ENCODE measurements around the gene CCDC78.
"Not testable (repeated sequence)": the region's sequence is repeated elsewhere in the genome, so short reads cannot be mapped to it uniquely, and the experiment has no call there.

CCDC78 gene

DNA sequence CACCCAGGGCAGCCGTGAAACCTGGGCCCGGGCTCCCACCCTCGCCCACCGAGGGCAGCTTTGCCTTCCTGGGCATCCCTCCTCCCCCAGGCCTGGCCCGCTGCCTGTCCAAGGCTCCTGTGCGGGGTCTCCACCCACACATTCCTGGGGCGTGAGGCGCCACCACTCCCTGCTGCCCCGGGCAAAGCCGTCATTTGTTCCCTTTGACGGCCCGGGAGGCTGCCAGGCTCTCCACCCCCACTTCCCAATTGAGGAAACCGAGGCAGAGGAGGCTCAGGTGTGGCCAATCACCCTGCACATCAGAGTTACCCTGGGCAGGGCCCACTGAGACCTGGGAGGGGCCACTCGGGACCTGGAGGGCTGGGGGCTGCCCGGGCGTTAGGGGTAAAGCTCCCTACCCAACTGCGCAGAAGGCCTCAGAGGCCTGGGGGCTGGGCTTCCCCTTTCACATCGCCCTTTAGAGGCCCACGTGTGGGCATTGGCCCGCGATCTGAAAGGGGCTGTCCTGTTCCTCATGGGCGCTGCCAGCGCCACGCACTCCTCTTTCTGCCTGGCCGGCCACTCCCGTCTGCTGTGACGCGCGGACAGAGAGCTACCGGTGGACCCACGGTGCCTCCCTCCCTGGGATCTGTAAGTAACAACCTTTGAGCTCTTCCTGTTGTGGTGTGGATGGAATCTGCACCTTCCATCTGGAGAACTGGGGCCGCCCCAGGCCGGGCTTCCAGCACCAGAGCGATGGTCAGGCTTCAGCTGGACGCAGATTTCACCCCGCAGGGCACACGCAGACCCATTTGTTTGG is 34.5 kb upstream of the CCDC78 start, which contains the start of gene MSLN:
Gene MSLN (plus strand): TSS at position 190 of the 799 bp plus-strand sequence. CDS start 1,947 bp downstream, outside the sequence.
- no peak for DNase-seq

DNA sequence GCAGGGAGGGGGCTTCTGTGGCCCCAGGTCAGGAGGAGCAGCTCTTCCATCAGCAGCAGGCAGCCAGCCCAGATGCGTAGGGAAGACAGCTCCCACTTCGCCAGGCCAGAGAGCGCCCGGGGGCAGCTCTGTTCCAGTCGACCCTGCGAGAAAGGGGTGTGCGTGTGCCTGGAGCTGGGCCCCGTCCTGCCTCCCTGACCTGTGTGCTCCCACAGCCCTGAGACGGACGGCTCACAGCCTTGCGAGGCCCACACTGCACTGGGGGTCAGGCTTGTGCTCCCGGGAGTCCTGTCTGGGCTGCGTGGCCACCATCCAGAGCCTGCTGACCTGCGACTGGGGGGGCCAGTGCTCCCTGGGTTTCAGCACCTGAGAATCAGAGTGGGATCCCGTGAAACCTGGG is 33.8 kb upstream of the CCDC78 start:
- no peak for DNase-seq

DNA sequence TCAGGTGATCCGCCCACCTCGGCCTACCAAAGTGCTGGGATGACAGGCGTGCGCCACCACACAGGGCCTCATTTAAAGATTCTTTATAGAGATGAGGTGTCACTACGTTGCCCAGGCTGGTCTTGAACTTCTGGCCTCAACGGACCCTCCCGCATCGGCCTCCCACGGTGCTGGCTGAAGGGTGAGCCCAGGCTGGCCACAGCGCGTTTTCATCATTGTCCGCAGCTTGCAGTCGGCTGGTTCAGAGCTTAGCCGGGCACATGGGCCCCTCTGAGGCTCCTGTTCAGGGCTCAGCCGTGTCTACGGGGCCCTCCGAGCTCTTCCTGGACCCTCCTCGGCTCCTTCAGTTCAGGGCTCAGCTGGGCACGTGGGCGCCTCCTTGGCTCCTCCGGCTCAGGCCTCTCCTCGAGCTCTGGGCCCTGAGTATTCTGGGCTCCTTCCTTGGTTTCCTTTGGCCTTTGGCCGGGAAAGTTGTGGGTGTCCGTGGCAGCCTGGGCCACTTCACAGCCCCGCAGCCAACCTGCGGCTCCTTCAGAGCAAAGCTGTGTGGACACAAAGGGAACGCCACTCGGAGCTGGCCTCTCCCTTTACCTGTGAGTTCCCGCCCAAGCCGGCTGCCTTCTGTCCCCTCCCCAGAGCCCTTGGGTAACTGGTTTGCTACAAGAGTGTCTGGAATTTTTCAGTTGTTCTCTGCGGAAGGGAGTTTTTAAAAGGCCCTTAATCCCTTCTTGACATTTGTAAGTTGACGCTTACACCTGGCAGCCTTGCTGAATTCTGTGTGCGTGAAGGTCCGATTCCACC is 33.1 kb upstream of the CCDC78 start:
- no peak for DNase-seq

DNA sequence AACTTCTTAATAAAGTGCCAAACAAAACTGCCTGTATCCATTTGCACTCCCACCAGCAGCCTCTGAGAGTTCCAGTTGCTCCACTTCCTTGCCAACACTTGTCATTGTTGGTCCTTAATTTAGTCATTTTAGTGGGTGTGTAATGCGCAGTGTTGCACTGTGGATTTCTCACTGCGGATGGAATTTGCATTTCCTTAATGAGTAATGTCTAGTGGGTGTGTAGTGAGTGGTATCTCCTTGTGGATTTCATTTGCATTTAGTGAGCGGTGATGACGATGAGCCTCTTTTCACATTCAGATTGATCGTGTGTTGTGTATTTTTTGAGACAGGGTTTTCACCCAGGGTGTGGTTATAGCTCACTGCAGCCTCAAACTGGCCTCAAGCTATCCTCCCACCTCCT is 30.2 kb upstream of the CCDC78 start:
- DNase-seq, result no peak

DNA sequence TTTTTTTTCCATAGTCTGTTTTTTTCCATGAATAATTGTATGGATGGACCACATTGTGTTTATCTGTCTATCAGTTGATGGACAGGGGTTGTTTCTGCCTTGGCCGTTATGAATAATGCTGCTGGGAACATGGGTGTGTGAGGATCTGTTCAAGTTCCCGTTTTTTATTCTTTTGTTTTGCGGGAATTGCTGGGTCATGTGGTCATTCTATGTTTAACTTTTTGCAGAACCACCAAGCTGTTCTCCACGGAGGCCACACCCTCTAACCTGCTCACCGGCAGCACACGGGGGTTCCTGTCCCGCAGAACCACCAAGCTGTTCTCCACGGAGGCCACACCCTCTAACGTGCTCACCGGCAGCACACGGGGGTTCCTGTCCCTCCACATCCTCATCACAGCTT is 28.4 kb upstream of the CCDC78 start:
- DNase-seq, result no peak

DNA sequence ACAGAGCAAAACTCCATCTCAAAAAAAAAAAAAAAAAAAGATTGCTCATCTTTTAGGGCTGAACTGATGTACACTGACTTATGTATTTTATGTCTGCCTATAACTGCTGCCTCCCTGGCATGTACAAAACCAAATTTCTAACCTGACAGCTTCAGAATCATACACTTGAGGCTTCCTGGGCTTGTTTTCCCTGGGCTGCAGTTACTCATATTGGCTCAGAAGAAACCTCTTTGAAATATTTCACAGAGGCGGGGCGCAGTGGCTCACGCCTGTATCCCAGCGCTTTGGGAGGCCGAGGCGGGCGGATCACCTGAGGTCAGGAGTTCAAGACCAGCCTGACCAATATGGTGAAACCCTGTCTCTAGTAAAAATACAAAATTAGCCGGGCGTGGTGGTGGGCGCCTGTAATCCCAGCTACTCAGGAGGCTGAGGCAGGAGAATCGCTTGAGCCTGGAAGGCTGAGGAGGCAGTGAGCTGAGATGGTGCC is 27.9 kb upstream of the CCDC78 start:
- not testable (repeated sequence) for DNase-seq

DNA sequence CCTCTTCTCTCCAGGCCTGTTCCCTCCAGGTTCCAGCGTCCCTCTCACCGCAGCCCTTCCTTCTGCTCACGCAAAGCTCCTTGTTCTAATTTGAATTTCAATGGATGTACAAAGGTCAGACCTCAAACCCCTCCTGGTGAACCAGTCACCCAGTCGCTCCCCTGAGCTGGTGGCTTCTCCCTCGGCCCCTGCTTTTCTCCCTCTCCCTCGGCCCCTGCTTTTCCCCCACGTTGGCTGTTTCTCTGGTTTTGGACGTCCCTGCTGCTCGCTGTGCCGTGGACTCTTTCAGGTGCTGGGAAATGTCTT is 25.7 kb upstream of the CCDC78 start:
- no peak for DNase-seq

DNA sequence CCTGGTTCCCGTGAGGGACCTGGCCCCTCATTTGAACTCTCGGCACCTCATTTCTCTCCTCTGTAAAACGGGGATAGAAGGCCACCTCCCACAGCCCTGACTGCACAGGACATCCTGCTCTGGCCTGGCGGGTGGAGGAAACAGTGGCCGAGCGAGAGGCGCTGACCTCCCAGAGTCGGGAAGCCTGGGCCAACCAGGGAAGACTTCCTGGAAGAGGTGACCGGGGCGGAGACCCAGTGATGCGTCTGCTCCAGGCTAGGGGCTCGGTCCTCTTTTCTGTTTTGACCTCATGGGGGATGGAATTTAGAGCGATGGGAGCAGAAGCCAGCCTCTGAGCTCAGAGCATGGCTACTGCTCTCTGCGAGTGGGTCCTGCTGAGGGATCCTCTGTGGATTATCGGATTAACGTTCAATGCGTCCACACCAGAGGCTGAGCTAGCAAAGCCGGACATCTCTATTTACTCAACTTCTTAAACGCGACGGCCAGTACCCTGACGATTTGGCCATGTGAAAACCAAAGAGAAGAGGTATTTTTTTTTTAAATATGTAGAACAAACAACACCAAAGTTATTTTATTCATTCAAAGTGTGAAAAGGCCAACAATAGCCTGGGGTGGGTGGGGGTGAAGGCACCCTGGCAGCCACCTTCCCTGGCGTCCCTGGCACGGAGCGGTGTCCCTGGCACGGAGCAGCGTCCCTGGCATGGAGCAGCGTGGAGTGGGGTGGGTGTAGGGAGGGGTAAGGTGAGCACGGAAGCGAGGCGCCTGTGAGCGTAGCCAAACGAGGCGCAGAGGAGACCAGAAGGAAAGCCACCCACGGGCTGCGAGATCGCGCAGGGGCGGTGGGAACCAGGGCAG is 25.1 kb upstream of the CCDC78 start:
- DNase-seq, result no peak

GRCh38 chr16:750485-750884 is 24.2 kb upstream of the CCDC78 start:
- no peak for DNase-seq

DNA sequence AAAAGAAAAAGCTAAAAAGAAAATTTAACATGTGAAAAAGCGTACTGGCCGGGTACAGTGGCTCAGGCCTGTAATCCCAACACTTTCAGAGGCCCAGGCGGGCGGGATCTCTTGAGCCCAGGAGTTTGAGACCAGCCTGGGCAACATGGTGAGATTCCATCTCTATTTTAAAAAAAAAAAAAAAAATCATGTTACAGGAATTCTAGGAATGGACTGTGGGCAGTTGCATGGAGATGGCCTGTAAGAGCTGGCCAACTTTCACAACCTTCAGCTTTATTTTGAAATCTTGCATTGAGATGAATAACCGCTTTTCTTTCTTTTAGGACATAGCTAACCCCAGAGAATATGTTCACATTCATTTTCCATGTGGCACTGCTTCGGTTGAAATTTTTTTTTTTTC is 22.8 kb upstream of the CCDC78 start:
- no peak for DNase-seq

DNA sequence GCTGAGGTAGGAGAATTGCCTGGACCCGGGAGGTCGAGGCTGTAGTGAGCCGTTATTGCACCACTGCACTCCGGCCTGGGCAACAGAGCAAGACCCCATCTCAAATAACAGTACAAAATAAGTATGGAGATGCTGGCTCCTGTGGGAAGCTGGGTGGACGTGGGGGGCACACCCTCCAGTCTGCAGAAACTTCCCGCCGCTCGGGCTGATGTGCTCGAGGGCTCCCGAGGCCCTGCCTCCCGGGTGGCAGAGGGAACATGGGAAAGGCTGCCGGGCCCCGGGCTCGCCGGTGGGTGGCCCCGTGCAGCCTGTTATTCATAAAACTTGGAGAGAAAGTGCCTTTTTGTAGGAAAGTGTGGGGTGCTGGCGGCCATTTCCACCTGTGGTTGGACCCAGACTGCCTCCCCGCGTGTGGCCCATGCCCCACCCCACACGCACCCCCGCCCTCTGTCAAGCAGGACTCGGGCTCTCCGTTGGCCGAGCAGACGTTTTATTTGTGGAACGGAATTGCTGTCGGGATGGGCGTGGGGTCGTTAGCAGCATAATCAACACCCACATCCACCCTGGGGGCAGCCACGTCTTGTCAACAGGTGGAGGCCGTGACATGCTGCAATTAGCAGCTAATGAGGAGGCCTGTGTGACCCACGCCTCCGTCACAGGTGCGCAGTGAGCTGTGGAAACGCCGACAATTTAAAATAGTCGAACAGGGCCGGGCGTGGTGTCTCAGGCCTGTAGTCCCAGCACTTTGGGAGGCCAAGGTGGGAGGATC is 21.9 kb upstream of the CCDC78 start:
- DNase-seq, result no peak

GRCh38 chr16:746637-747036 is 20.4 kb upstream of the CCDC78 start:
- no peak for DNase-seq

DNA sequence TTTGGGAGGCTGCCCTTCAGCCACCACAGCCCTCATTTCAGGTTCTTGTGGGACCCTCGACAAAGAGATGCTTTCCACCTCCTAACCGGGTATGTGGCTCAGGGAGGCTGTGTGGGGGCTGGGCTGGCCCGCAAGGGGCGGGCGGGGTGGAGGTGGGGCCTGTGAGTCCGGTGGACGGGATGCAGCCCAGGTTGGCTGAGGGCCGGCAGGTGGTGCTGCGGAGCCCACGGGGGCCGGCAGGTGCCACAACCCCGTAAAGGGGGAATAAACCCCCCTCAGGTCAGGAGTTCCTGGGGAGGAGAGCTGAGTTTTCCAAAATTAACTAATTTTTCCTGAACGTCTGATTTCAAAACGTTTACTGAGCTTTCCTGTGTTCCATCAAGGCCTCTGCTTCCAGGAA is 19.5 kb upstream of the CCDC78 start:
- DNase-seq, result no peak

DNA sequence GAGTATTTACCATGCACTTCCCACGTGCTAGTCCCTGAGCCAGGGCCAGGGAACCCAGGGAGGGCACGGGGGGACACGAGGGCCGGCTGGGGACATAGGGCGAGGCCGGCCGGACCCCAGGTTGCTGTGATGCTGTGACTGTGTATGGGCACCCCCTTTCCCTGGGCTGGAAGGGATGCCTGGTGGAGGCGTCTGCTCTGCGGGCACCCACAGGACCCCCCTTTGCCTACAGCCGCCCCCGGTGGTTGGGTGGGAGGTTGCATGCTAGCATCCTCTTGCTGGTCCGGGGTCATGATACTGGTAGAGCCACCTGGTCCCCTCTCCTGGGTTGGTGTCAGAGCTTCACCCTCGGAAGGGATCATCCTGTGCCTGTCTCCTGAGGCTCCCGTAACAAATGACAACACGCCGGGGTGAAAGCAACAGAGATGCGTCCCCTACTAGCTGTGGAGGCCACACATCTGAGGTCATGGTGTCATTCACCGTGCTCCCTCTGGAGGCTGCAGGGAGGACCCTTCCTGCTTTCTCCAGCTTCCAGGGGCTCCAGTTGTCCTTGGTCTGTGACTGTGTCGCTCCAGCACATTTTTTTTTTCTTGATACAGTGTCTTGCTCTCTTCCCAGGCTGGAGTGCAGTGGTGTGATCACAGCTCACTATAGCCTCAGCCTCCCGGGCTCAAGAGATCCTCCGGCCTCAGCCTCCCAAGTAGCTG is 17.7 kb upstream of the CCDC78 start:
- no peak for DNase-seq

DNA sequence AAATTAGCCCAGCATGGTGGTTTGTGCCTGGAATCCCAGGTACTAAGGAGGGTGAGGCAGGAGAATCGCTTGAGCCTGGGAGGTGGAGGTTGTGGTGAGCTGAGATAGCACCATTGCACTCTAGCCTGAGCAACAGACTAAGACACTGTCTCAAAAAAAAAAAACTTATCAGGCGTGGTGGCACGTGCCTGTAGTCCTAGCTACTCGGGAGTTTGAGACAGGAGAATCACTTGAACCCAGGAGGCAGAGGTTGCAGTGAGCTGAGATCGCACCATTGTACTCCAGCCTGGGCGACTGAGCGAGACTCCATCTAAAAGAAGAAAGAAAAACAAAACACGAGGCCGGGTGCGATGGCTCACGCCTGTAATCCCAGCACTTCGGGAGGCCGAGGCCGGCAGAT is 16.7 kb upstream of the CCDC78 start:
- DNase-seq, result not testable (repeated sequence)

GRCh38 chr16:741986-742629 is 15.9 kb upstream of the CCDC78 start:
- no peak for DNase-seq

- no peak for DNase-seq
Observed at GRCh38 chr16:740764-741505, 14.7 kb upstream of the CCDC78 start, which contains the start of gene CIAO3. Gene CIAO3, minus strand, starts transcription at chr16:740997. Its CDS starts 12 bp downstream, at chr16:740985.

GRCh38 chr16:740459-740763 is 14.2 kb upstream of the CCDC78 start:
- no peak for DNase-seq

GRCh38 chr16:739560-740458 is 13.6 kb upstream of the CCDC78 start:
- DNase-seq, result no peak
